ENCODE measurements around the gene BICD1. TPM values are rescaled to one million over a fixed set of nuclear protein-coding genes. Genes with fewer than 3 reads are reported as not detected.

BICD1 gene
- total and polyA plus RNA-seq, 4 donors, result 0.46 to 3.4 (median 1.1) TPM

DNA sequence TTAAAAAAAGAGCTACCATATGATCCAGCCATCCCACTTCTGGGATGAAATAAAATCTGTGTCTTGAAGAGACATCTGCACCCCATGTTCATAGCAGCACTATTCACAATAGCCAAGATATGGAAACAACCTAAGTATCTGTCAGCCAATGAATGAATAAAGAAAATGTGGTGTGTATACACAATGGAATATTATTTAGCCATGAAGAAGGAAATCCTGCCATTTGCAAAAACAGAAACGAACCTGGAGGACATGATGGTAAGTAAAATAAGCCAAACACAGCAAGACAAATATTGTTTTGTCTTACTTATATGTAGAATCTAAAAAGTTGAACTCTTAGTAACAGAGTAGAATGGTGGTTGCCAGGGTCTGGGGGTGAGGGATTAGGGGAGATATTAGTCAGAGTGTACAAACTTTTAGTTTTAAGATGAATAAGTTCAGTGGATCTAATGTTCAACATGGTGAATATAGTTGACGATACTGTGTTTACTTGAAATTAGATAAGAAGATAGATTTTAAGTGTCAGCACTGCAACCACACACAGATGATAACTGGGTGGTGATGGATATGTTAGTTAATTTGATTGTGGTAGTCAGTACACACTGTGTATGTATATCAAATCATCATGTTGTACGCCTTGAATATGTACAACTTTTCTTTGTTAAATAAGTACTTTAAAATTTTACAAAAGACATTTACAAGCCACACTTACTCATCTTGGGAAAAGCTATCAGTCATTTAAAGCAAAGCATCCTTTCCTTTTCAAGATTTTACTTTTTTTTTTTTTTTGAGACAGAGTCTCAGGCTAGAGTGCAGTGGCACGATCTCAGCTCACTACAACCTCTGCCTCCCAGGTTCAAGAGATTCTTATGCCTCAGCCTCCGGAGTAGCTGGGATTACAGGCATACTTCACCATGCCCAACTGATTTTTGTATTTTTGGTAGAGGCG, 89.9 kb downstream of the BICD1 start:
- Histone ChIP-seq H3K27ac (ENCODE audit: low read depth in 1 of 2, low read length in 2 of 2) (no peak overlapping the region), H3K4me1 (ENCODE audit: control insufficient read depth in 4 of 4, insufficient read depth in 4 of 4, low read length in 3 of 4) (no peaks in the 10 kb centered on the region), H3K27me3 (ENCODE audit: control insufficient read depth in 4 of 4, insufficient read depth in 4 of 4, low read length in 3 of 4) (no peaks in the 10 kb centered on the region), H3K9me3 (ENCODE audit: control insufficient read depth in 4 of 4, low read length in 3 of 4) (peaks cover 0 to 5% (median 3%) of the 10 kb centered on the region in 4 donors), H3K36me3 (ENCODE audit: control insufficient read depth in 4 of 4, insufficient read depth in 3 of 4, low read depth in 1 of 4, low read length in 3 of 4) (no peaks in the 10 kb centered on the region), H3K4me3 (ENCODE audit: low read depth in 1 of 3, low read length in 3 of 3) (no peak overlapping the region), H3K9ac (ENCODE audit: low read depth in 1 of 2, low read length in 2 of 2) (no peak overlapping the region)
- DNase-seq (ENCODE audit: low spot score), result no peak
- 92% methylated on average over 6 of the region's 6 CpGs for WGBS
- TF ChIP-seq EGR1 (IDR thresholded peaks at IDR 0.05; ENCODE audit: low read depth in 2 of 2), result no peak
- no peak for TF ChIP-seq TAF1 (conservative IDR thresholded peaks at IDR 0.05)

DNA sequence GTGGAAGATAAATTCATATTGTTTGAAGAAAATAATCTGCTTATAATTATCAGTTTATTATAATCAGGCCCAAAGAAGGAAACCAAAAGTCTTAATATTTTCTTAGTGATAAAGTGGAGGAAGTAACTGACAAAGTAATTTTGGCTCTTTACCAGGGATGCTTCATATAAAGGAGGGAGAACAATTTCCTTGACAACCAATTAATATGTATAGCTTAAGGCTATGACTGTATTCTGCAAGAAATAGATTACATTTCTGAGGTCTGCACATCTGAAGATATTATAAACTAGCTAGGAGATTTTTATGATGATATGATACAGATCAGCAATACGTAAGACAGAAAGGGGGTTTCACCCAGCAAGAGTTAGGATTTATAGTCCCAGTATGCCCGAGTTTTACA, 90.8 kb downstream of the BICD1 start:
- Histone ChIP-seq H3K27me3 (ENCODE audit: control insufficient read depth in 4 of 4, insufficient read depth in 4 of 4, low read length in 3 of 4) (no peaks in the 10 kb centered on the region), H3K27ac (ENCODE audit: low read depth in 1 of 2, low read length in 2 of 2) (no peak overlapping the region), H3K9me3 (ENCODE audit: control insufficient read depth in 4 of 4, low read length in 3 of 4) (peaks cover 0 to 5% (median 3%) of the 10 kb centered on the region in 4 donors), H3K36me3 (ENCODE audit: control insufficient read depth in 4 of 4, insufficient read depth in 3 of 4, low read depth in 1 of 4, low read length in 3 of 4) (no peaks in the 10 kb centered on the region), H3K4me1 (ENCODE audit: control insufficient read depth in 4 of 4, insufficient read depth in 4 of 4, low read length in 3 of 4) (no peaks in the 10 kb centered on the region), H3K9ac (ENCODE audit: low read depth in 1 of 2, low read length in 2 of 2) (no peak overlapping the region), H3K4me3 (ENCODE audit: low read depth in 1 of 3, low read length in 3 of 3) (no peak overlapping the region)
- TF ChIP-seq FOXA2 (IDR thresholded peaks at IDR 0.05), result no peak
- TF ChIP-seq HNF4G (IDR thresholded peaks at IDR 0.05), result no peak
- no peak for TF ChIP-seq NR2F2 (IDR thresholded peaks at IDR 0.05)
- TF ChIP-seq, protein P1, sequence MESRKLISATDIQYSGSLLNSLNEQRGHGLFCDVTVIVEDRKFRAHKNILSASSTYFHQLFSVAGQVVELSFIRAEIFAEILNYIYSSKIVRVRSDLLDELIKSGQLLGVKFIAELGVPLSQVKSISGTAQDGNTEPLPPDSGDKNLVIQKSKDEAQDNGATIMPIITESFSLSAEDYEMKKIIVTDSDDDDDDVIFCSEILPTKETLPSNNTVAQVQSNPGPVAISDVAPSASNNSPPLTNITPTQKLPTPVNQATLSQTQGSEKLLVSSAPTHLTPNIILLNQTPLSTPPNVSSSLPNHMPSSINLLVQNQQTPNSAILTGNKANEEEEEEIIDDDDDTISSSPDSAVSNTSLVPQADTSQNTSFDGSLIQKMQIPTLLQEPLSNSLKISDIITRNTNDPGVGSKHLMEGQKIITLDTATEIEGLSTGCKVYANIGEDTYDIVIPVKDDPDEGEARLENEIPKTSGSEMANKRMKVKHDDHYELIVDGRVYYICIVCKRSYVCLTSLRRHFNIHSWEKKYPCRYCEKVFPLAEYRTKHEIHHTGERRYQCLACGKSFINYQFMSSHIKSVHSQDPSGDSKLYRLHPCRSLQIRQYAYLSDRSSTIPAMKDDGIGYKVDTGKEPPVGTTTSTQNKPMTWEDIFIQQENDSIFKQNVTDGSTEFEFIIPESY (IDR thresholded peaks at IDR 0.05), result no peak
- no peak for TF ChIP-seq HNF4A (conservative IDR thresholded peaks at IDR 0.05)
- WGBS, result 84% methylated on average over 2 of the region's 2 CpGs
- no peak for DNase-seq (ENCODE audit: low spot score)

DNA sequence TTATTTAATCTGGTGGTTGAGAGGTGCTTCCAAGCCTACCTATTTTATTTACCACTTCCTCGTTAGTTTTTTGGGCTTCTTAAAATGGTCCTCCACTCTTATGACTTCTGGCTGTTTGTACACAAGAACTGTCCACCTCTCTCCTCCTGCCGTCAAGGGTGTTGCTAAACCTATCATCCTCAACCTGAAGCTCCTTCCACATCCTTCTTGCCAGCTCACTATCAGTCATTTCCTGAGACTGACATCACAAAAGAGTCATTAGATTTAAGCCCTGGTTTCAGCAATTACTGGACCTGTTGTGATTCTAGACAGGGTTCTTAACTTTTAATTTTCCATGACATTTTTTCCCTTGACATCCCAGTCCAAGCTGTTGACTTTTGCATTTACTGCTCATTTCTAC, 91.9 kb downstream of the BICD1 start:
- H3K27me3 ChIP-seq (ENCODE audit: control insufficient read depth in 4 of 4, insufficient read depth in 4 of 4, low read length in 3 of 4), result no peaks in the 10 kb centered on the region
- no peaks in the 10 kb centered on the region for H3K4me1 ChIP-seq (ENCODE audit: control insufficient read depth in 4 of 4, insufficient read depth in 4 of 4, low read length in 3 of 4)
- H3K9ac ChIP-seq (ENCODE audit: low read depth in 1 of 2, low read length in 2 of 2), result no peak overlapping the region
- no peak overlapping the region for H3K27ac ChIP-seq (ENCODE audit: low read depth in 1 of 2, low read length in 2 of 2)
- TF ChIP-seq HNF4G (IDR thresholded peaks at IDR 0.05) (no peak), RAD21 (IDR thresholded peaks at IDR 0.05) (no peak), HNF4A (conservative IDR thresholded peaks at IDR 0.05) (no peak), EGR1 (IDR thresholded peaks at IDR 0.05; ENCODE audit: low read depth in 2 of 2) (no peak), TAF1 (conservative IDR thresholded peaks at IDR 0.05) (no peak), RXRA (IDR thresholded peaks at IDR 0.05) (no peak), YY1 (IDR thresholded peaks at IDR 0.05) (no peak), NR2F2 (IDR thresholded peaks at IDR 0.05) (no peak)
- TF ChIP-seq, protein P2, sequence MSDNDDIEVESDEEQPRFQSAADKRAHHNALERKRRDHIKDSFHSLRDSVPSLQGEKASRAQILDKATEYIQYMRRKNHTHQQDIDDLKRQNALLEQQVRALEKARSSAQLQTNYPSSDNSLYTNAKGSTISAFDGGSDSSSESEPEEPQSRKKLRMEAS (IDR thresholded peaks at IDR 0.05), result no peak
- TF ChIP-seq, protein P3, sequence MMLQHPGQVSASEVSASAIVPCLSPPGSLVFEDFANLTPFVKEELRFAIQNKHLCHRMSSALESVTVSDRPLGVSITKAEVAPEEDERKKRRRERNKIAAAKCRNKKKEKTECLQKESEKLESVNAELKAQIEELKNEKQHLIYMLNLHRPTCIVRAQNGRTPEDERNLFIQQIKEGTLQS (IDR thresholded peaks at IDR 0.05), result no peak
- TF ChIP-seq, protein P4, sequence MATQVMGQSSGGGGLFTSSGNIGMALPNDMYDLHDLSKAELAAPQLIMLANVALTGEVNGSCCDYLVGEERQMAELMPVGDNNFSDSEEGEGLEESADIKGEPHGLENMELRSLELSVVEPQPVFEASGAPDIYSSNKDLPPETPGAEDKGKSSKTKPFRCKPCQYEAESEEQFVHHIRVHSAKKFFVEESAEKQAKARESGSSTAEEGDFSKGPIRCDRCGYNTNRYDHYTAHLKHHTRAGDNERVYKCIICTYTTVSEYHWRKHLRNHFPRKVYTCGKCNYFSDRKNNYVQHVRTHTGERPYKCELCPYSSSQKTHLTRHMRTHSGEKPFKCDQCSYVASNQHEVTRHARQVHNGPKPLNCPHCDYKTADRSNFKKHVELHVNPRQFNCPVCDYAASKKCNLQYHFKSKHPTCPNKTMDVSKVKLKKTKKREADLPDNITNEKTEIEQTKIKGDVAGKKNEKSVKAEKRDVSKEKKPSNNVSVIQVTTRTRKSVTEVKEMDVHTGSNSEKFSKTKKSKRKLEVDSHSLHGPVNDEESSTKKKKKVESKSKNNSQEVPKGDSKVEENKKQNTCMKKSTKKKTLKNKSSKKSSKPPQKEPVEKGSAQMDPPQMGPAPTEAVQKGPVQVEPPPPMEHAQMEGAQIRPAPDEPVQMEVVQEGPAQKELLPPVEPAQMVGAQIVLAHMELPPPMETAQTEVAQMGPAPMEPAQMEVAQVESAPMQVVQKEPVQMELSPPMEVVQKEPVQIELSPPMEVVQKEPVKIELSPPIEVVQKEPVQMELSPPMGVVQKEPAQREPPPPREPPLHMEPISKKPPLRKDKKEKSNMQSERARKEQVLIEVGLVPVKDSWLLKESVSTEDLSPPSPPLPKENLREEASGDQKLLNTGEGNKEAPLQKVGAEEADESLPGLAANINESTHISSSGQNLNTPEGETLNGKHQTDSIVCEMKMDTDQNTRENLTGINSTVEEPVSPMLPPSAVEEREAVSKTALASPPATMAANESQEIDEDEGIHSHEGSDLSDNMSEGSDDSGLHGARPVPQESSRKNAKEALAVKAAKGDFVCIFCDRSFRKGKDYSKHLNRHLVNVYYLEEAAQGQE (IDR thresholded peaks at IDR 0.05), result no peak
- TF ChIP-seq, protein P5, sequence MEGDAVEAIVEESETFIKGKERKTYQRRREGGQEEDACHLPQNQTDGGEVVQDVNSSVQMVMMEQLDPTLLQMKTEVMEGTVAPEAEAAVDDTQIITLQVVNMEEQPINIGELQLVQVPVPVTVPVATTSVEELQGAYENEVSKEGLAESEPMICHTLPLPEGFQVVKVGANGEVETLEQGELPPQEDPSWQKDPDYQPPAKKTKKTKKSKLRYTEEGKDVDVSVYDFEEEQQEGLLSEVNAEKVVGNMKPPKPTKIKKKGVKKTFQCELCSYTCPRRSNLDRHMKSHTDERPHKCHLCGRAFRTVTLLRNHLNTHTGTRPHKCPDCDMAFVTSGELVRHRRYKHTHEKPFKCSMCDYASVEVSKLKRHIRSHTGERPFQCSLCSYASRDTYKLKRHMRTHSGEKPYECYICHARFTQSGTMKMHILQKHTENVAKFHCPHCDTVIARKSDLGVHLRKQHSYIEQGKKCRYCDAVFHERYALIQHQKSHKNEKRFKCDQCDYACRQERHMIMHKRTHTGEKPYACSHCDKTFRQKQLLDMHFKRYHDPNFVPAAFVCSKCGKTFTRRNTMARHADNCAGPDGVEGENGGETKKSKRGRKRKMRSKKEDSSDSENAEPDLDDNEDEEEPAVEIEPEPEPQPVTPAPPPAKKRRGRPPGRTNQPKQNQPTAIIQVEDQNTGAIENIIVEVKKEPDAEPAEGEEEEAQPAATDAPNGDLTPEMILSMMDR (IDR thresholded peaks at IDR 0.05; ENCODE audit: low read depth, low read length, missing input control), result no peak
- WGBS, result 88% methylated on average over 2 of the region's 2 CpGs
- H3K9me3 ChIP-seq (ENCODE audit: control insufficient read depth in 4 of 4, low read length in 3 of 4), result peaks cover 0 to 5% (median 3%) of the 10 kb centered on the region in 4 donors
- H3K36me3 ChIP-seq (ENCODE audit: control insufficient read depth in 4 of 4, insufficient read depth in 3 of 4, low read depth in 1 of 4, low read length in 3 of 4), result no peaks in the 10 kb centered on the region
- no peak overlapping the region for H3K4me3 ChIP-seq (ENCODE audit: low read depth in 1 of 3, low read length in 3 of 3)
- DNase-seq (ENCODE audit: low spot score), result no peak
